Daoy (cell line): ENCODE data around the gene CCL21. TPM values are rescaled to one million over a fixed set of nuclear protein-coding genes. Genes with fewer than 3 reads are reported as not detected.
"Not testable (repeated sequence)": the region's sequence is repeated elsewhere in the genome, so short reads cannot be mapped to it uniquely, and the experiment has no call there.

Experiments
- DNase-seq: peaks from one replicate; pipeline ENCODE4 v3.0.0-alpha.2; 2015; ENCODE audit warnings: low read depth
- total RNA-seq: library from RNA; depleted of rRNA; stranded (reverse); fragments of >200 nt; shearing (Covaris generic); gene quantifications from 2 replicates; pipeline ENCODE4 v1.2.3, GENCODE V29; 2014; rRNA removed

CCL21 gene, protein sequence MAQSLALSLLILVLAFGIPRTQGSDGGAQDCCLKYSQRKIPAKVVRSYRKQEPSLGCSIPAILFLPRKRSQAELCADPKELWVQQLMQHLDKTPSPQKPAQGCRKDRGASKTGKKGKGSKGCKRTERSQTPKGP
- total RNA-seq: not detected in 2 replicates

DNA sequence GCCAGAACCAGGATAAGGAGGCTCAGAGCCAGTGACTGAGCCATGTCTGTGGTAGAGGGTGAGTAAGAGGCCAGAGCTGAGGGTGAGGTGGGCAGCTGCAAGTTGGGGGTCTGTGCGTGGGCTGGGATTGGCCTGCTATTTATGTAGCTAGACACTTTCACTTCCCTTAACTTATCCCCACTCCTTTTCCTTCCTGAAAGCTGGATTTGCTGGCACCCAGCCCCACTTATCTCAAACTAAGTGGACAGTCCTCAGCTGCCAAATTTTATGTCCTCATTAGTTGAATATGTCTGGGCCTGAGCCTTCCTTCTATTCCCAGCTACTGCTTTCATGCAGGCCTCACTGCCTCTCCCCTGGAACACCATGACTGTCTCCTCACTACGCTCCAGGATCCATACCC is at the start of gene CCL21:
TSS of gene CCL21 (minus strand) at position 114 of the 400 bp plus-strand sequence. CDS start at position 44, 70 bp downstream.
- peak; percentile 32 for DNase-seq

DNA sequence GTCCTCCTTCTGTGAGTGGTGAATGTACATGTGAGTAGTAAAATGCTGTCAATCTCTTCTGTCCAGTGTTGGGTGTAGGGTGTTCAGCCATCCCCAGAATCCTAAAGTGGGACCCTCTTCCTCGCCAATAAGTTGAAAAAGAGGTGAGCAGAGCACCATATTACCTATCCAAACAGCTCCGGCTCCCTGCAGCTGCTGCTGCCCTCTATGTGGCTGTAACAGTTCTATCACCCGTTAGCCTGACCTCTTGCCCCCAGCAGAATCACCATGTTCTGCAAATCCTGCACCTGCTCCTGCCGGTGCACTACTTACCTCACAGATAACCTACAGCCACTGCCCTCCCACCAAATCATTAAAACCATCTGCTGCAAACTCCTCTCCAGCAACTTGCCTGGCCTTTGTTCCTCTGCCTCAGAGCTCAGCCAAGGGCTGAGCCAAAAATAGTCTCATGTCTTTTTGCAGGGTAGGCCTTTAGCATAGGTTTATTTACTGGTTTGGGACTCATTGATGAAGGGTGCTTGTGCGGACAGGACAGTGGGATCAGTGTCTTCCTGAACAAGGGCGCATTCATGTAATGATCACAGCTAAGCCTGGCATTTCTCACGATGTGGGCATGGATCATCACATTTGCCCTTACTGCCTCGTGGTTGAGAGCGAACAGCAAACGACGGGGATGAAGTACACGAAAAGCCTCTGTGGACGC is 49.6 kb upstream of the CCL21 start:
- DNase-seq: no peak

DNA sequence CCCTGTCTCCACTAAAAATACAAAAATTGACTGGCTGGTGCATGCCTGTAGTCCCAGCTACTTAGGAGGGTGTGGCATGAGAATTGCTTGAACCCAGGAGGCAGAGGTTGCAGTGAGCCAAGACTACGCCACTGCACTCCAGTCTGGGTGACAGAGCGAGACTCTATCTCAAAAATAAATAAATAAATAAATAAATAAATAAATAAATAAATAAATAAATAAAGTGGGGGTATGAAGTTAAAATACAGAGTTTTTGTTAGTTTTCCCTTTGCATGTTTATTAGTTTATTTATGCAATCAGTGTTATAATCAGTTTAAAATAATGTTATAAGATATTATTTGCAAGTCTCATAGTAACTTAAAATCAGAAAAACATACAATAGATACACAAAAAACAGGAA is 40.4 kb upstream of the CCL21 start:
- not testable (repeated sequence) for DNase-seq

DNA sequence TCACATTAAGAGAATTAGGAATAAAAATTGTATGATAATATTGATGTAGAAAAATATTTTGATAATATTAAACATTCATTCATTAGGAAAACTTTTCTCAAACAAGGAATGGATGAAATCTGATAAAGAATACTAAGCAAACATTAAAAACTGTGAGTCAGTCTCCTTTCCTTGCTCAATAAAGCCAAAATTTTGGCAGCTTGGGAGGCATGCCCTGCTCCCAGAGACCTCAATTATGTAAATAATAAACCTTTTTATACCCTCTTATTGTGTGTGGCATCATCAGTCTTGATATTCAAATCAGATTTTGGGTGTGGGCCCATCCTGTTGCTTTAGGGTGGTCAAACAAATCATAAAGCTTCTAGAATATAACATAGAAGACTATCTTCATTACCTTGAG is 36.6 kb upstream of the CCL21 start:
- no peak for DNase-seq

- peak; percentile 73 for DNase-seq
Measured at GRCh38 chr9:34744295-34745221, 34.6 kb upstream of the CCL21 start.

GRCh38 chr9:34742710-34743109 is 32.8 kb upstream of the CCL21 start:
- DNase-seq: no peak

DNA sequence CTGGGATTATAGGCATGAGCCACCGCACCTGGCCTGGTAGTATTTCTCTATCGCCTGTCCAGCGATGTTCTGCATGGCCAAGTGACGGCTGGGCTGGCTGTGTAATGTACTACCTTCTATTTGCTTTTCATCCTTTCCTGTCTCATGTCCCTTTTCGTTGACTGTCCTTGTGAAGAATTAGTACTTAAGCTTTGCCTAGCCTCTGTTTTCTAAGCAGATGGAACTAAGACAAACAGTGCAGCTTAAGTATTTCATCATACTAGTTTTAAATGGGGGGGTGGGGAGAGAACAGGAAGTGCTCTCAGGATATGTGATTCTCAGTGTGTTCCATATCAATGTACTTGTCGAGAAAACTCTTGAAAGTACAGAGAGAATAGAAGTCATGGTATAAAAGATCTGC is 31.7 kb upstream of the CCL21 start:
- DNase-seq: no peak

DNA sequence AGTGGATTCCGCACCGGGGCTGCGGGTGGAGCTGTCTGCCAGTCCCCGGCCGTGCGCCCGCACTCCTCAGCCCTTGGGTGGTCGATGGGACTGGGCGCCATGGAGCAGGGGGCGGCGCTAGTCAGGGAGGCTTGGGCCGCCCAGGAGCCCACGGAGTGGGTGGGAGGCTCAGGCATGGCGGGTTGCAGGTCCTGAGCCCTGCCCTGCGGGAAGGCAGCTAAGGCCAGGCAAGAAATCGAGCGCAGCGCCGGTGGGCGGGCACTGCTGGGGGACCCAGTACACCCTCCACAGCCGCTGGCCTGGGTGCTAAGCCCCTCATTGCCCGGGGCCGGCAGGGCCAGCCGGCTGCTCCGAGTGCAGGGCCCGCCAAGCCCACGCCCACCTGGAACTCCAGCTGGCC is 30.2 kb upstream of the CCL21 start:
- not testable (repeated sequence) for DNase-seq

- no peak for DNase-seq
Measured at GRCh38 chr9:34737677-34738260, 27.8 kb upstream of the CCL21 start.

DNA sequence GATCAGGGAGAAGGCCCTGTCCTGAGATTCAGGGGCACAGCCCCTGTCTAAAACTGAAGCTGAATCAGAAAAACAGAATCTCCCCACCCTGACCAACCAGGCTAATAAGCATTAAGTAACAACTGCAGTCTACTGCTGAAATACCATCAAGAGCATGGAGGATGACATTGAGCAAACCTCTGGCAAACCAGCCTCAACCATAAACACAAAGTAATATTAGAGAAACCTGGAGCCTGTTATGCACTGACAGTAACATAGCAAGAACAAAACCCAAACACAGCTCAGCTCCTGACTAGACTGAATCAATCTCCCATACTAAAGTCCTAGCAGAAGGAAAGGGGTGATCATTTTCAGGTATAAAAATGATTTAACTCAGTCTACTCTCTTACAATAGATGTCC is 24.8 kb upstream of the CCL21 start:
- DNase-seq: no peak

GRCh38 chr9:34732886-34733285 is 22.9 kb upstream of the CCL21 start:
- no peak for DNase-seq

GRCh38 chr9:34732478-34732877 is 22.5 kb upstream of the CCL21 start:
- no peak for DNase-seq

GRCh38 chr9:34723141-34723540 is 13.2 kb upstream of the CCL21 start:
- DNase-seq: no peak

- not testable (repeated sequence) for DNase-seq
Measured at GRCh38 chr9:34719769-34720025, 9.8 kb upstream of the CCL21 start.

DNA sequence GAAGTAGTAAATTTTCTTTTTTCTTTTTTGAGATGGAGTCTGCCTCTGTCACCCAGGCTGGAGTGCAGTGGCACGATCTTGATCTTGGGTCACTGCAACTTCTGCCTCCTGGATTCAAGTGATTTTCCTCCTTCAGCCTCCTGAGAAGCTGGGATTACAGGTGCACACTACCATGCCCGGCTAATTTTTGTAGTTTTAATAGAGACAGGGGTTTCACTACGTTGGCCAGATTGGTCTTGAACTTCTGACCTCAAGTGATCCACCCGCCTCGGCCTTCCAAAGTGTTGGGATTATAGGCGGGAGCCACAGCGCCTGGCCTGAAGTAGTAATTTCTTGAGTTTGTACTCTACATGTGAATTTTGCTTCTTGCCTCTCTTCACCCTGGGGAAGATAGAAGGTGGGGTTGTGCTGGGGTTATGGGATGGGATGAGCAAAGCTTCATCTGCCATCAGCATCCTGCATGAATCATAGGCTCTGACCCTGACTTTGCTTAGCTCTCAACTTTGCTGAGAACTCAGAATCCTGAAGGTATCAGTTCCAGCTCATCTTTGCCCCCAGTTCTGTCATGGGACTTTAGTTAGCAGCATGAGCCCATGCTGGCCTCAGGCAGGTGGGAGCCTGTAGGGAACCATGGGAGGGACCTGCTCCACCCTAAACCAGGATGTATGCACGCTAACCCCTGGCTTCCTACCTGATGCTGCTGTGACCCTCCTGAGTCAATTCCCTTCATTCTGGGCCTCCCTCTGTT is 9.3 kb upstream of the CCL21 start:
- DNase-seq: no peak

DNA sequence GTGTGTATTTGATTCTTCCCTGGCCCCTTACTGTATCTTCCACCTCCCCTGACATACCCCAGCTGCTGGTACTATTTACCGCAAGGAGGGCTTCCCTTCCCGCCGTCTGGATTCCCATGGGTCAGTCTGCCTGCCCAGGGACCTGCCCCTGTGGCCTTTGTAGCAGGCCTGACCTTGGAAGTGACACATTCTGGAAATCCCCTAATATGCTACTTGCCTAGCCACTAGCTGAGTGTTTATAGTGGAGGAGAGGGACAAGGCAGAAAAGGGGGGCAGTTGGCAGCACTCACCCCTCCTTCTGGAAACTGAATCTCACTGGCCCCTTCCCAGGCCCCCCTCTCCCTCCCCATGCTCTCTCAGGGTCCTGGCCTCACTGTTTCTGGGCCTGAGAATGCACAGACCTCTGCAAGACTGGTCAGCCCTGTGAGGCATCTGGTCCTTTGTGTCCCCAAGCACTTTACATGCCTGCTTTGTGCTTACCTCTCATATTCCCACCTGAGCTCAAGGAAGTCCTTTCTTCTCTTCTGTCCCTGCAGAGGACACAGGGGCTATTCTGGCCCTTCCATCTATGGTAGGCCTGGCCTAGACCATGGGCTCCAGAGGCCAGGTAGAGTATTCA is 8.2 kb upstream of the CCL21 start:
- peak; percentile 11 for DNase-seq

DNA sequence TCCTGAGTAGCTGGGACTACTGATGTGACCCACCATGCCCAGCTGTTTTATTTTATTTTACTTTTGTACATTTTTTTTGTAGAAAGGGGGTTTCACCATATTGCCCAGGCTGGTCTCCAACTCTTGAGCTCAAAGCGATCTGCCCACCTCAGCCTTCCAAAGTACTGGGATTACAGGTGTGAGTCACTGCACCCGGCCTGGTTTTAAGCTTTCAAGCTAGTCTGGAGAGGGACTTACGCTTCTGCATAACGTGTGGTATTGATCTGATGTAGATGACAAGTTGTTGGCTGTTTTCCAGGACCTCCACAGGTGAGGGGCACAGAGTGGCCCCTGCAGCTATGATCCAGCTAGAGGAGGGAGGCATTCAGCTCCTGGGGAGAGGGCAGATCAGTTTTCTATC is 6.8 kb upstream of the CCL21 start:
- DNase-seq: no peak

DNA sequence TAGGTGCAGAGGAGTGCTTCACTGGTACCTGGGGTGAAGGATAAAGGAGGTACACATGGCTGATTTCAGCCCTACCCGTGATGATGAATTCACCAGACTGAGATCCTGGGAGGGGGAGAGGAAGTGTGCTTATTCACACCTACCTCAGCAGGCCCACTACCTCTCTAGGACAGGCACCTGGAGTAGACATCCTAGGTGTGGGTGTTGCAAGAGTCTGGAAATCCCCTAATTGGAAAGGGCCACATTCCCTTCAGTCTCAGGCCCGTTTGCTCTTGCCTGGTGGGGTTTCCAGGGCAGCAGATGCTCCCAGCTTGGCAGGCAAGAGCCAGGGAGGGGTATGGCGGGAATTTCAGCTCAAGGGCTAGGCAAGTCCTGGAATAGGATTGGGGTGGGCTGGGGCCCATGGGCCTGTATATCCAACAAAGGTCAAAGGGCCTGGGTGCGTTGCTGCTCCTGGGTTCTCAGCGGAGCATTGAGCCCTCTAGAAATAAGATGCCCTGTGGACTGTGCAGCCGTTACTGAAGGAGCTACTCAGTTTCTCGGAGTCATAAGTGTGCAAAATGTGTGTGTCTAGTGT is 5.8 kb upstream of the CCL21 start:
- no peak for DNase-seq

- no peak for DNase-seq
Measured at GRCh38 chr9:34714007-34714406, 4.1 kb upstream of the CCL21 start.

- DNase-seq: no peak
Measured at GRCh38 chr9:34712140-34712539, 2.2 kb upstream of the CCL21 start.
